IPS-18a (cell line): ENCODE data around the gene TESK1.
"Not testable (repeated sequence)": the region's sequence is repeated elsewhere in the genome, so short reads cannot be mapped to it uniquely, and the experiment has no call there.

Source experiments
- H3K27ac ChIP-seq: one replicate; pipeline ENCODE4 v1.5.1; 2013; ENCODE audit warnings: low read length
- H3K27me3 ChIP-seq: one replicate; pipeline ENCODE4 v1.6.1; 2013; ENCODE audit warnings: mild to moderate bottlenecking, low read length; ENCODE audit not compliant: control insufficient read depth, insufficient read depth
- H3K36me3 ChIP-seq: one replicate; pipeline ENCODE4 v1.6.1; 2013; ENCODE audit warnings: low read depth, low read length; ENCODE audit not compliant: control insufficient read depth
- H3K4me1 ChIP-seq: one replicate; pipeline ENCODE4 v1.6.1; 2013; ENCODE audit warnings: low read depth, low read length; ENCODE audit not compliant: control insufficient read depth
- H3K4me3 ChIP-seq: one replicate; pipeline ENCODE4 v1.5.1; 2013; ENCODE audit warnings: low read length
- H3K9ac ChIP-seq: one replicate; pipeline ENCODE4 v1.6.1; 2013; ENCODE audit warnings: mild to moderate bottlenecking, low read length, moderate library complexity
- H3K9me3 ChIP-seq: one replicate; pipeline ENCODE4 v1.6.1; 2013; ENCODE audit warnings: low read depth, low read length; ENCODE audit not compliant: control insufficient read depth

The TESK1 gene

GRCh38 chr9:35584681-35585080, 20.4 kb upstream of the TESK1 start:
- not testable (repeated sequence) for H3K4me3 ChIP-seq, H3K36me3 ChIP-seq, H3K4me1 ChIP-seq, H3K27ac ChIP-seq, H3K27me3 ChIP-seq, H3K9ac ChIP-seq, H3K9me3 ChIP-seq

- H3K27me3 ChIP-seq, H3K27ac ChIP-seq, H3K4me3 ChIP-seq, H3K4me1 ChIP-seq, H3K9ac ChIP-seq, H3K36me3 ChIP-seq, H3K9me3 ChIP-seq: not testable (repeated sequence)
Observed at GRCh38 chr9:35588506-35588905, 16.6 kb upstream of the TESK1 start.

DNA sequence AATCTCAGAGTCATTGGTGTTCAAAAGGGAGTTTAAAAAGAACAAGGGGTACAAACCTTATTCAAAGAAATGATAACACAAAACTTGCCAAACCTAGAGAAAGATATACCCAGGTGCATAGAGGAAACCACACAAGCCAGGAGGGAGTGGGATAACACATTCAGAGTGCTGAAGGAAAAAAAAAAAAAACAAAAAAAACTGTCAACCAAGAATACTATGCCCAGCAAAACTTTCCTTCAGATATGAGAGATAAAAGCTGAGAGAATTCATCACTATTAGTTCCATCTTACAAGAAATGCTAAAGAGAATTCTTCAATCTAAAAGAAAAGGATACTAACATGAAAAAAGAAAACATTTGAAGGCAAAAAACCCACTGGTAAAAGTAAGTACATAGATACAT, 11.5 kb upstream of the TESK1 start:
- Histone ChIP-seq H3K9me3 (peaks cover 6% of the 10 kb centered on the region), H3K4me3 (no peak overlapping the region), H3K4me1 (no peaks in the 10 kb centered on the region), H3K27ac (no peak overlapping the region), H3K9ac (no peak overlapping the region), H3K36me3 (no peaks in the 10 kb centered on the region), H3K27me3 (no peaks in the 10 kb centered on the region)

DNA sequence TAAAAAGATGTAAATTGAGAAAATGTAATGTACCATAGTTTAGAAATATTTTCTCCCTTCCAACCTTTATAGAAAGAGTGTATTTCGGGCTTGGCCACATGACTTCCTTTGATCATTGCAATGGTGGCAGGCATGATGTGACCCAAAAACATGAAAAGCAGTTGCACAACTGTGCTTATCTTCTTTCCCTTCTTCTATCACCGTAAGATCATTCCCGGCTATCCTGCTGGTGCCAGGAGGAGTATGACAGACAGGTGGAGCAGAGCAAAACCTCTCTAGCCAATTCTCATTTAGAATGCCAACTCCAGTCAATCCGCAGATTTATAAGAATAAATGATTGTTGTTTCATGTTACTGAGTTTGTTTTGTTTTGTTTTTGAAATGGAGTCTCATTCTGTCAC, 10.6 kb upstream of the TESK1 start:
- H3K9me3 ChIP-seq, result peaks cover 6% of the 10 kb centered on the region
- no peak overlapping the region for H3K27ac ChIP-seq
- no peaks in the 10 kb centered on the region for H3K4me1 ChIP-seq
- H3K27me3 ChIP-seq, result no peaks in the 10 kb centered on the region
- H3K9ac ChIP-seq, result no peak overlapping the region
- H3K4me3 ChIP-seq, result no peak overlapping the region
- H3K36me3 ChIP-seq, result no peaks in the 10 kb centered on the region

GRCh38 chr9:35596907-35597306, 8.2 kb upstream of the TESK1 start:
- not testable (repeated sequence) for H3K4me1 ChIP-seq, H3K36me3 ChIP-seq, H3K9ac ChIP-seq, H3K27ac ChIP-seq, H3K9me3 ChIP-seq, H3K27me3 ChIP-seq, H3K4me3 ChIP-seq

GRCh38 chr9:35598866-35599590, 6.0 kb upstream of the TESK1 start:
- H3K9me3 ChIP-seq, result no peaks in the 10 kb centered on the region
- H3K9ac ChIP-seq, result no peak overlapping the region
- H3K4me1 ChIP-seq, result peaks cover 5% of the 10 kb centered on the region
- H3K4me3 ChIP-seq, result no peak overlapping the region
- H3K27me3 ChIP-seq, result no peaks in the 10 kb centered on the region
- no peaks in the 10 kb centered on the region for H3K36me3 ChIP-seq
- H3K27ac ChIP-seq, result no peak overlapping the region

DNA sequence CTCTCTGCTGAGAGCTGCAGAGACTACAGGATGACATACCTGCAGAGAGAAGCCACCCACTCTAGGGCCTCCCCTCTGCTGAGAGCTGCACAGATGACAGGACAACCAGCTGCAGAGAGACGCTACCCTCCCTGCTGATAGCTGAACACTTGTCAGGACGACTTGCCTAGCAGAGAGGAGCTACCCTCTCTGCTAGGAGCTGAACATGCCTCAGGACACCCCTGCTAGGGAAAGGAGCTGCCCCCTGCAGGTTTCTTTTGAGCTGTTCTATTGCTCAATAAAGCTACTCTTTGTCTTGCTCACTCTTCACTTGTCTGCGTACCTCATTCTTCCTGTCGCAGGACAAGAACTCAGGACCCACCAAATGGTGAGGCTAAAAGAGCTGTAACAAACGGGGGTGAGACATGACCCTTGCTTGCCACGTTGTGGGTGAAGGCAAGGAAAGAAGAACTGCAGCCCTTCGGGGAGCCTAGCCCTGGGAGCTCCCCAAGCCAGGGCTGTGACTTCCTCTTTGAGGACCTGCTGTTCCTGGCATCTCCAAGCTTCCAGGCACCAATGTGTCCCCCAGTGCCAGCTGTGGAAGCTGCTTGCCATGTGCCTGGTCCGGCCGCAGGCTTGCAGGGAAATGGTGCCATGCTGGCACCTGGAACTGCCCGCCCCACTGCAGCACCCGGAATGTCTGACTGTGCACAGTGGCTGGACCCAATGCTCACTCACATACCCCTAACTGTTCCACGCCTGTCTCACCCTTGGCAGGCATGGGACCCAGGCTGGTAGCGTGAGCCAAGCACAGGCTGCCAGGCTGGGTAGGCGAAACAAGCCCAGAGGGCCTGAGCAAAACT, 5.1 kb upstream of the TESK1 start:
- Histone ChIP-seq H3K9me3 (no peaks in the 10 kb centered on the region), H3K27me3 (no peaks in the 10 kb centered on the region), H3K36me3 (no peaks in the 10 kb centered on the region), H3K4me3 (no peak overlapping the region), H3K4me1 (peaks cover 5% of the 10 kb centered on the region), H3K9ac (no peak overlapping the region), H3K27ac (no peak overlapping the region)

- peak overlapping the region; percentile 61 for H3K9ac ChIP-seq
- no peaks in the 10 kb centered on the region for H3K9me3 ChIP-seq
- H3K4me1 ChIP-seq, result peaks cover 5% of the 10 kb centered on the region
- H3K4me3 ChIP-seq, result peak overlapping the region; percentile 68
- no peak overlapping the region for H3K27ac ChIP-seq
- peaks cover 7% of the 10 kb centered on the region for H3K36me3 ChIP-seq
- no peaks in the 10 kb centered on the region for H3K27me3 ChIP-seq
Observed at GRCh38 chr9:35603506-35603985, 1.5 kb upstream of the TESK1 start.

GRCh38 chr9:35603986-35604577, 980 bp upstream of the TESK1 start:
- no peaks in the 10 kb centered on the region for H3K27me3 ChIP-seq
- peak overlapping the region; percentile 75 for H3K4me3 ChIP-seq
- H3K4me1 ChIP-seq, result peaks cover 5% of the 10 kb centered on the region
- H3K27ac ChIP-seq, result peak overlapping the region; percentile 22
- no peaks in the 10 kb centered on the region for H3K9me3 ChIP-seq
- peak overlapping the region; percentile 61 for H3K9ac ChIP-seq
- peaks cover 10% of the 10 kb centered on the region for H3K36me3 ChIP-seq

DNA sequence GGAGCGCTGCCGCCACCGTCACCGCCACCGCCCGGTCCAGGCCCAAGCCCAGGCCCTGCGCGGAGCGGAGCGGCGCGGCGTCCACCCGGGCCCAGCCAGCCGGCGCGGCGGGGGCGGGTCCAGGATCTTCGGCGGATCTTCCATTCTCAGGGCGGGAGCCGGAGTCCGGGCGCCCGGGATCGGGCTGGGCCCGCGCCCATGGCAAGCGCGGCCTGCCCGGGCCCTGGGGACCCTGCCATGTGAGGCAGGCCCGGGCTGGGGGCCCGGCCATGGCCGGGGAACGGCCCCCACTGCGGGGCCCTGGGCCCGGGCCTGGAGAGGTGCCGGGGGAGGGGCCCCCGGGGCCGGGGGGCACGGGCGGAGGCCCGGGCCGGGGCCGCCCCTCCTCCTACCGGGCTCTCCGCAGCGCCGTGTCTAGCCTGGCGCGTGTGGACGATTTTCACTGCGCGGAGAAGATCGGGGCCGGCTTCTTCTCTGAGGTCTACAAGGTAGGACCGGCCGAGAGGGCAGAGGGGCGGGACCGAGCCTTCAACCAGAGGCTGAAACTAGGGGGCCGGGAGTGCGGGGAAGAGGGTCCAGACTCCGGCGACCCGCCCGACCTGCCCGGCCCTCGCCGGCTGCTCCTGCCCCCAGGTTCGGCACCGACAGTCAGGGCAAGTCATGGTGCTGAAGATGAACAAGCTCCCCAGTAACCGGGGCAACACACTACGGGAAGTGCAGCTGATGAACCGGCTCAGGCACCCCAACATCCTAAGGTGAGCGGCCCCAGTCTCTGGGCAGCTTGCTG, 482 bp downstream of the TESK1 start:
- H3K27me3 ChIP-seq, result no peaks in the 10 kb centered on the region
- peak overlapping the region; percentile 70 for H3K4me3 ChIP-seq

DNA sequence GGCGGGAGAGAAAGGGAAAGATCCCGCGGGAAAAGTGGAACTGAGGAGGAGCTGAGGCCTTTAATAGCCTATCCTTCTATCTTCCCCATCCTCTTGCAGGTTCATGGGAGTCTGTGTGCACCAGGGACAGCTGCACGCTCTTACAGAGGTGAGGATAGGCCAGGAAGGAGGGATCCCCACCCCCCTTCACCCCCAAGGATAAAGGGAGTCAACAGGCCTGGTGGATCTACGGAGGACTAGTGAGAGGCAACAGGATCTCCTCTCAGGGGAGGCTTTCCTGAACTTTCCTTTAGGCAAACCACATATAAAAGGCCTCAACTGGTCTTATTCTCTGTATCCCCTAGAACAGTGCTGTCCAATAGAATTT, 1.1 kb downstream of the TESK1 start:
- peak overlapping the region; percentile 42 for H3K9ac ChIP-seq
- peaks cover 15% of the 10 kb centered on the region for H3K36me3 ChIP-seq
- peak overlapping the region; percentile 70 for H3K4me3 ChIP-seq
- H3K4me1 ChIP-seq, result peaks cover 5% of the 10 kb centered on the region
- H3K9me3 ChIP-seq, result no peaks in the 10 kb centered on the region
- no peaks in the 10 kb centered on the region for H3K27me3 ChIP-seq
- no peak overlapping the region for H3K27ac ChIP-seq

More for the DNA sequence above, 482 bp downstream of the TESK1 start:
- Histone ChIP-seq H3K4me1 (peaks cover 5% of the 10 kb centered on the region), H3K36me3 (peaks cover 15% of the 10 kb centered on the region), H3K9ac (peak overlapping the region; percentile 42), H3K27ac (no peak overlapping the region), H3K9me3 (no peaks in the 10 kb centered on the region)
